H1 (cell line): ENCODE data around the gene SP8. TPM values are rescaled to one million over a fixed set of nuclear protein-coding genes. Genes with fewer than 3 reads are reported as not detected.

ENCODE experiments used
- CTCF ChIA-PET: fragments of 300-600 bp; sonication (Branson Sonifier 250); formaldehyde crosslinking; loops from one replicate; lab custom pipeline; 2021; ENCODE audit not compliant: partially characterized antibody; lab: Charles Lee
- POLR2A ChIA-PET: fragments of 300-600 bp; sonication (Branson Sonifier 250); formaldehyde crosslinking; loops from one replicate; lab custom pipeline; 2021; ENCODE audit warnings: inconsistent platforms; ENCODE audit not compliant: partially characterized antibody; lab: Charles Lee
- DNase-seq, 2 experiments: peaks; one replicate each; pipeline versions ENCODE4 v3.0.0 to v3.0.0-alpha.2; 2010 to 2022; ENCODE audit warnings: low spot score in 2 of 2, low read depth in 1 of 2, mixed read lengths in 1 of 2
- FAIRE-seq: peaks from 2 replicates; lab custom pipeline; 2011; peaks lifted over from hg19 to GRCh38; lab: Jason Lieb, UNC
- H2AFZ ChIP-seq: 2 replicates; pipeline ENCODE4 v1.8.1; 2012; ENCODE audit warnings: low read length, inconsistent platforms
- H2AK5ac ChIP-seq: 2 replicates; pipeline ENCODE4 v1.6.1; 2013; ENCODE audit warnings: low read depth, low read length
- H2BK120ac ChIP-seq: replicated peaks from 2 replicates; pipeline ENCODE3; 2013; ENCODE audit warnings: low read depth, low read length, inconsistent platforms
- H2BK12ac ChIP-seq: 2 replicates; pipeline ENCODE4 v1.6.1; 2013; ENCODE audit warnings: low read depth, low read length
- H2BK15ac ChIP-seq: 2 replicates; pipeline ENCODE4 v1.6.1; 2013; ENCODE audit warnings: low read length
- H2BK20ac ChIP-seq: 2 replicates; pipeline ENCODE4 v1.6.1; 2013; ENCODE audit warnings: low read length
- H2BK5ac ChIP-seq: 2 replicates; pipeline ENCODE4 v1.6.1; 2013; ENCODE audit warnings: low read depth, low read length
- H3K14ac ChIP-seq: 2 replicates; pipeline ENCODE4 v1.6.1; 2013; ENCODE audit warnings: inconsistent platforms; ENCODE audit not compliant: insufficient read length
- H3K18ac ChIP-seq: 2 replicates; pipeline ENCODE4 v1.6.1; 2013; ENCODE audit warnings: low read length; ENCODE audit errors: extremely low read depth
- H3K23ac ChIP-seq: 2 replicates; pipeline ENCODE4 v1.6.1; 2013; ENCODE audit warnings: inconsistent platforms; ENCODE audit not compliant: insufficient read length
- H3K23me2 ChIP-seq: 2 replicates; pipeline ENCODE4 v1.6.1; 2013; ENCODE audit warnings: low read depth, low read length
- H3K27ac ChIP-seq: 2 replicates; pipeline ENCODE4 v1.6.1; 2011; ENCODE audit warnings: low read depth, low read length, inconsistent platforms
- H3K27me3 ChIP-seq, 4 experiments: replicated peaks in 1 of 4; 1 replicate in 1 of 4; 2 replicates in 3 of 4; pipeline versions ENCODE4 v1.6.1 to v1.8.1; 2011 to 2013; ENCODE audit warnings: low read length in 3 of 4, mild to moderate bottlenecking in 3 of 4, inconsistent platforms in 2 of 4, mixed read lengths in 2 of 4, moderate library complexity in 1 of 4; ENCODE audit not compliant: control insufficient read depth in 3 of 4, insufficient read depth in 3 of 4; ENCODE audit errors: extremely low read depth in 1 of 4
- H3K36me3 ChIP-seq, 4 experiments: 2 replicates each; pipeline versions ENCODE4 v1.6.1 to v1.8.1; 2011 to 2013; ENCODE audit warnings: mild to moderate bottlenecking in 4 of 4, low read length in 3 of 4, moderate library complexity in 2 of 4, control low read depth in 1 of 4, inconsistent platforms in 1 of 4; ENCODE audit not compliant: insufficient read depth in 4 of 4, control insufficient read depth in 2 of 4
- H3K4ac ChIP-seq: replicated peaks from 2 replicates; pipeline ENCODE3; 2013; ENCODE audit warnings: low read length, low read depth, mixed read lengths, inconsistent platforms; ENCODE audit not compliant: insufficient read length
- H3K4me1 ChIP-seq, 4 experiments: replicated peaks in 1 of 4; 1 replicate in 1 of 4; 2 replicates in 3 of 4; pipeline versions ENCODE4 v1.6.1 to v1.8.1; 2011 to 2013; ENCODE audit warnings: low read length in 3 of 4, inconsistent platforms in 2 of 4, mixed read lengths in 1 of 4; ENCODE audit not compliant: insufficient read depth in 4 of 4, control insufficient read depth in 3 of 4
- H3K4me2 ChIP-seq, 2 experiments: 2 replicates each; pipeline versions ENCODE4 v1.6.1 to v1.8.1; 2011 to 2013; ENCODE audit warnings: low read depth in 2 of 2, low read length in 2 of 2, control low read depth in 1 of 2, inconsistent platforms in 1 of 2, mild to moderate bottlenecking in 1 of 2; ENCODE audit not compliant: insufficient read depth in 1 of 2
- H3K4me3 ChIP-seq, 4 experiments: fragments of 200-600, 300-600 bp in 1 of 4; sonication (generic), shearing (Covaris generic), sonication (Bioruptor Twin) in 1 of 4; 2 replicates each; pipeline versions ENCODE4 v1.5.1 to v1.8.1; 2011 to 2016; ENCODE audit warnings: low read length in 4 of 4, low read depth in 3 of 4, control low read depth in 2 of 4, inconsistent platforms in 2 of 4, mild to moderate bottlenecking in 2 of 4, mixed read lengths in 1 of 4, moderate library complexity in 1 of 4; ENCODE audit not compliant: insufficient read depth in 2 of 4; ENCODE audit errors: extremely low read depth in 1 of 4
- H3K56ac ChIP-seq: replicated peaks from 2 replicates; pipeline ENCODE3; 2013; ENCODE audit warnings: low read depth, mild to moderate bottlenecking, mixed read lengths, low read length, inconsistent platforms; ENCODE audit not compliant: insufficient read length
- H3K79me1 ChIP-seq: 2 replicates; pipeline ENCODE4 v1.6.1; 2013; ENCODE audit warnings: low read depth, low read length, control low read depth
- H3K79me2 ChIP-seq, 2 experiments: 2 replicates each; pipeline versions ENCODE4 v1.6.1 to v1.8.1; 2012 to 2013; ENCODE audit warnings: low read length in 2 of 2, mild to moderate bottlenecking in 2 of 2, inconsistent platforms in 1 of 2; ENCODE audit not compliant: insufficient read depth in 2 of 2, control insufficient read depth in 1 of 2
- H3K9ac ChIP-seq, 4 experiments: replicated peaks in 1 of 4; 1 replicate in 1 of 4; 2 replicates in 3 of 4; pipeline versions ENCODE4 v1.6.1 to v1.8.1; 2011 to 2013; ENCODE audit warnings: low read depth in 3 of 4, low read length in 3 of 4, control low read depth in 2 of 4, mild to moderate bottlenecking in 2 of 4, moderate library complexity in 2 of 4, inconsistent platforms in 1 of 4; ENCODE audit errors: extremely low read depth in 1 of 4
- H3K9me3 ChIP-seq, 2 experiments: 2 replicates each; pipeline versions ENCODE4 v1.6.1 to v1.8.1; 2012 to 2013; ENCODE audit warnings: mild to moderate bottlenecking in 2 of 2, moderate library complexity in 2 of 2, control low read depth in 1 of 2, inconsistent platforms in 1 of 2, low read depth in 1 of 2, low read length in 1 of 2, mixed read lengths in 1 of 2; ENCODE audit not compliant: insufficient read depth in 2 of 2
- H4K20me1 ChIP-seq, 2 experiments: replicated peaks in 1 of 2; 2 replicates each; pipeline versions ENCODE3 to v1.8.1; 2011 to 2013; ENCODE audit warnings: inconsistent platforms in 2 of 2, low read length in 2 of 2, mild to moderate bottlenecking in 1 of 2; ENCODE audit not compliant: insufficient read depth in 2 of 2, control insufficient read depth in 1 of 2
- H4K5ac ChIP-seq: 2 replicates; pipeline ENCODE4 v1.6.1; 2013; ENCODE audit warnings: low read length, low read depth, mixed read lengths, inconsistent platforms; ENCODE audit not compliant: insufficient read length
- H4K8ac ChIP-seq: 2 replicates; pipeline ENCODE4 v1.8.0; 2013; ENCODE audit warnings: mild to moderate bottlenecking, moderate library complexity, low read length, inconsistent platforms; ENCODE audit not compliant: insufficient read depth; ENCODE audit errors: extremely low read depth
- H4K91ac ChIP-seq: replicated peaks from 2 replicates; pipeline ENCODE3; 2013; ENCODE audit warnings: low read length, mixed read lengths, inconsistent platforms; ENCODE audit not compliant: insufficient read length
- HDAC6 ChIP-seq: IDR thresholded peaks from one replicate; pipeline ENCODE4 v1.7.1; 2012; ENCODE audit warnings: low read depth, mild to moderate bottlenecking, inconsistent platforms, low read length, moderate library complexity
- polyA plus RNA-seq, 7 experiments: library from polyadenylated mRNA; depleted of rRNA in 3 of 7; stranded (reverse) in 5 of 7; unstranded in 2 of 7; fragments of >200 nt in 5 of 7; fragments of 200-250 nt in 2 of 7; gene quantifications; 1 replicate in 5 of 7; 2 replicates in 1 of 7; 4 replicates in 1 of 7; pipeline versions ENCODE4 v1.2.1 to v1.2.3, GENCODE V29; 2011 to 2013; ENCODE audit warnings: missing spikeins in 2 of 7, mixed read lengths in 2 of 7
- total RNA-seq: library from RNA; stranded (reverse); fragmentation: NEBNext Ultra II Directional; extraction: Animal tissue kit (Norgen Biotek cat#: 25700); gene quantifications from 2 replicates; pipeline ENCODE4 v1.2.1, GENCODE V29; 2021

The SP8 gene
- total and polyA plus RNA-seq, 2 of the 8 experiments (the other 6 are each of a cell fraction or from before 2014, with no cell fraction given) = 11.3 to 12.0 TPM

- CTCF ChIA-PET = interaction anchor here (0.6 to 1.8 kb wide), 12 partner anchors 13 to 1278 kb away, joined by 3 to 19 read pairs (median 4); no protein-coding TSS in a partner anchor
- Histone ChIP-seq H3K4me1 (peaks cover 0 to 15% (median 7%) of the 10 kb centered on the region in 4 experiments; a peak in 4 of 7 replicates), H3K56ac (no peak overlapping the region), H4K91ac (no peak overlapping the region), H4K5ac (no peak overlapping the region), H3K14ac (no peak overlapping the region), H2AFZ (no peak overlapping the region), H4K8ac (no peak overlapping the region), H3K23me2 (no peaks in the 10 kb centered on the region), H4K20me1 (no peaks in the 10 kb centered on the region), H3K36me3 (no peaks in the 10 kb centered on the region), H3K79me1 (no peaks in the 10 kb centered on the region), H2BK12ac (no peak overlapping the region), H2BK5ac (no peak overlapping the region), H2BK20ac (no peak overlapping the region), H3K79me2 (no peaks in the 10 kb centered on the region; a peak in 1 of 4 replicates), H3K18ac (0 out of 2 replicates have a peak overlapping the region, but pooled peaks have one; percentile 15), H3K23ac (no peak overlapping the region), H3K27me3 (no peaks in the 10 kb centered on the region), H3K4ac (no peak overlapping the region), H3K4me2 (no peak overlapping the region), H3K9ac (no peak overlapping the region), H2BK15ac (no peak overlapping the region), H3K27ac (no peak overlapping the region), H2BK120ac (no peak overlapping the region), H3K4me3 (no peak overlapping the region), H2AK5ac (no peak overlapping the region), H3K9me3 (no peaks in the 10 kb centered on the region; a peak in 1 of 4 replicates)
- peak; percentile 13 for FAIRE-seq
- DNase-seq = no peak
- TF ChIP-seq HDAC6 = no peak
- POLR2A ChIA-PET = interaction anchor here (0.6 to 2.1 kb wide), 5 partner anchors 15 to 55 kb away, joined by 3 to 8 read pairs (median 3); no protein-coding TSS in a partner anchor
These were observed 45.3 kb upstream of the SP8 start for GRCh38 chr7:20831956-20832355.
